HFF-Myc (cell line): Measurements from ENCODE around the gene SMIM41.

Source experiments
- DNase-seq: peaks from one replicate; pipeline ENCODE4 v3.0.0-alpha.2; 2011; ENCODE audit warnings: low read depth; ENCODE audit errors: extremely low read depth
- H3K4me3 ChIP-seq: replicated peaks from 2 replicates; pipeline ENCODE4 v1.5.1; 2011; ENCODE audit warnings: low read depth, mild to moderate bottlenecking, control low read depth, low read length
- CTCF ChIP-seq: IDR thresholded peaks from 2 replicates; pipeline ENCODE4 v1.5.1; 2012; ENCODE audit warnings: mild to moderate bottlenecking, low read depth, low read length, control low read depth; ENCODE audit errors: missing control alignments

SMIM41 gene

GRCh38 chr12:52120951-52121823, 41.7 kb downstream of the SMIM41 start:
- no peak for DNase-seq
- H3K4me3 ChIP-seq, result no peak overlapping the region
- no peak for TF ChIP-seq CTCF

GRCh38 chr12:52121824-52122539, 42.5 kb downstream of the SMIM41 start:
- peak; percentile 75 for TF ChIP-seq CTCF
- no peak for DNase-seq
- no peak overlapping the region for H3K4me3 ChIP-seq

GRCh38 chr12:52122540-52122871, 43.0 kb downstream of the SMIM41 start:
- no peak for TF ChIP-seq CTCF
- H3K4me3 ChIP-seq, result no peak overlapping the region
- no peak for DNase-seq

- H3K4me3 ChIP-seq, result no peak overlapping the region
- no peak for DNase-seq
- TF ChIP-seq CTCF, result no peak
Observed at GRCh38 chr12:52122904-52123303, 43.4 kb downstream of the SMIM41 start.

- TF ChIP-seq CTCF, result no peak
- H3K4me3 ChIP-seq, result no peak overlapping the region
- no peak for DNase-seq
Observed at GRCh38 chr12:52123487-52124186, 44.1 kb downstream of the SMIM41 start.

- TF ChIP-seq CTCF, result no peak
- no peak for DNase-seq
- no peak overlapping the region for H3K4me3 ChIP-seq
Observed at GRCh38 chr12:52125476-52125900, 46.0 kb downstream of the SMIM41 start.
